ENCODE data around the gene PARM1.

- TF ChIP-seq, protein P1, sequence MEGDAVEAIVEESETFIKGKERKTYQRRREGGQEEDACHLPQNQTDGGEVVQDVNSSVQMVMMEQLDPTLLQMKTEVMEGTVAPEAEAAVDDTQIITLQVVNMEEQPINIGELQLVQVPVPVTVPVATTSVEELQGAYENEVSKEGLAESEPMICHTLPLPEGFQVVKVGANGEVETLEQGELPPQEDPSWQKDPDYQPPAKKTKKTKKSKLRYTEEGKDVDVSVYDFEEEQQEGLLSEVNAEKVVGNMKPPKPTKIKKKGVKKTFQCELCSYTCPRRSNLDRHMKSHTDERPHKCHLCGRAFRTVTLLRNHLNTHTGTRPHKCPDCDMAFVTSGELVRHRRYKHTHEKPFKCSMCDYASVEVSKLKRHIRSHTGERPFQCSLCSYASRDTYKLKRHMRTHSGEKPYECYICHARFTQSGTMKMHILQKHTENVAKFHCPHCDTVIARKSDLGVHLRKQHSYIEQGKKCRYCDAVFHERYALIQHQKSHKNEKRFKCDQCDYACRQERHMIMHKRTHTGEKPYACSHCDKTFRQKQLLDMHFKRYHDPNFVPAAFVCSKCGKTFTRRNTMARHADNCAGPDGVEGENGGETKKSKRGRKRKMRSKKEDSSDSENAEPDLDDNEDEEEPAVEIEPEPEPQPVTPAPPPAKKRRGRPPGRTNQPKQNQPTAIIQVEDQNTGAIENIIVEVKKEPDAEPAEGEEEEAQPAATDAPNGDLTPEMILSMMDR (IDR thresholded peaks at IDR 0.05; ENCODE audit: poor library complexity), result no peak
- TF ChIP-seq EZH2 (IDR thresholded peaks at IDR 0.05; ENCODE audit: borderline replicate concordance), result no peak
Measured at GRCh38 chr4:74932010-74932409, 906 bp upstream of the PARM1 start.

Measured in hepatocyte (in vitro differentiated cells).